Muscle layer of duodenum (tissue), 2 donors: ENCODE data around the gene GRXCR1.

Experiments
- H3K27ac ChIP-seq: one replicate; pipeline ENCODE4 v1.7.0; 2013; ENCODE audit warnings: mild to moderate bottlenecking, low read length
- H3K27me3 ChIP-seq: one replicate; pipeline ENCODE4 v1.7.0; 2013; ENCODE audit warnings: low read depth, mild to moderate bottlenecking, control low read depth, low read length
- H3K36me3 ChIP-seq, 2 donors: one replicate each; pipeline ENCODE4 v1.7.0; 2013; ENCODE audit warnings: low read length in 2 of 2, control low read depth in 1 of 2, mild to moderate bottlenecking in 1 of 2; ENCODE audit not compliant: insufficient read depth in 2 of 2, control insufficient read depth in 1 of 2
- H3K4me1 ChIP-seq, 2 donors: one replicate each; pipeline ENCODE4 v1.7.0; 2013; ENCODE audit warnings: low read length in 2 of 2, mild to moderate bottlenecking in 2 of 2, control low read depth in 1 of 2, moderate library complexity in 1 of 2; ENCODE audit not compliant: insufficient read depth in 2 of 2, control insufficient read depth in 1 of 2
- H3K4me3 ChIP-seq, 2 donors: one replicate each; pipeline ENCODE4 v1.7.0; 2013; ENCODE audit warnings: low read length in 2 of 2, low read depth in 1 of 2, mild to moderate bottlenecking in 1 of 2
- H3K9me3 ChIP-seq, 2 donors: one replicate each; pipeline ENCODE4 v1.7.0; 2013; ENCODE audit warnings: low read length in 2 of 2, control low read depth in 1 of 2, mild to moderate bottlenecking in 1 of 2; ENCODE audit not compliant: control insufficient read depth in 1 of 2
- donor health status: healthy.

The GRXCR1 gene

GRCh38 chr4:42892413-42892812, at the start of gene GRXCR1:
Gene GRXCR1 (plus strand): TSS chr4:42892713. CDS start chr4:42893267, 554 bp downstream.
- no peaks in the 10 kb centered on the region for H3K9me3 ChIP-seq
- no peak within 1 kb of the TSS for H3K4me3 ChIP-seq
- H3K36me3 ChIP-seq: no peaks in the 10 kb centered on the region
- H3K27ac ChIP-seq: no peak within 1 kb of the TSS
- no peaks in the 10 kb centered on the region for H3K27me3 ChIP-seq
- H3K4me1 ChIP-seq: no peaks in the 10 kb centered on the region

GRCh38 chr4:42843694-42844093, 48.8 kb upstream of the GRXCR1 start:
- peaks cover 0 to 3% of the 10 kb centered on the region in 2 donors for H3K9me3 ChIP-seq
- no peak overlapping the region for H3K27ac ChIP-seq
- H3K27me3 ChIP-seq: no peaks in the 10 kb centered on the region
- H3K4me1 ChIP-seq: no peaks in the 10 kb centered on the region
- no peak overlapping the region for H3K4me3 ChIP-seq
- H3K36me3 ChIP-seq: no peaks in the 10 kb centered on the region

GRCh38 chr4:42844422-42845070, 48.0 kb upstream of the GRXCR1 start:
- H3K9me3 ChIP-seq: peaks cover 0 to 3% of the 10 kb centered on the region in 2 donors
- no peaks in the 10 kb centered on the region for H3K27me3 ChIP-seq
- H3K4me1 ChIP-seq: no peaks in the 10 kb centered on the region
- H3K4me3 ChIP-seq: no peak overlapping the region
- H3K36me3 ChIP-seq: no peaks in the 10 kb centered on the region
- H3K27ac ChIP-seq: no peak overlapping the region

GRCh38 chr4:42845586-42845985, 46.9 kb upstream of the GRXCR1 start:
- H3K36me3 ChIP-seq: no peaks in the 10 kb centered on the region
- H3K9me3 ChIP-seq: peaks cover 0 to 8% of the 10 kb centered on the region in 2 donors
- no peak overlapping the region for H3K27ac ChIP-seq

GRCh38 chr4:42855779-42856178, 36.7 kb upstream of the GRXCR1 start:
- H3K27me3 ChIP-seq: no peaks in the 10 kb centered on the region

More at GRCh38 chr4:42845586-42845985, 46.9 kb upstream of the GRXCR1 start:
- Histone ChIP-seq H3K4me3 (no peak overlapping the region), H3K27me3 (no peaks in the 10 kb centered on the region), H3K4me1 (no peaks in the 10 kb centered on the region)

GRCh38 chr4:42865572-42866189, 26.8 kb upstream of the GRXCR1 start:
- H3K36me3 ChIP-seq: no peaks in the 10 kb centered on the region
- H3K4me3 ChIP-seq: no peak overlapping the region
- no peaks in the 10 kb centered on the region for H3K4me1 ChIP-seq
- H3K9me3 ChIP-seq: no peaks in the 10 kb centered on the region
- H3K27me3 ChIP-seq: no peaks in the 10 kb centered on the region
- H3K27ac ChIP-seq: no peak overlapping the region

More at GRCh38 chr4:42855779-42856178, 36.7 kb upstream of the GRXCR1 start:
- Histone ChIP-seq H3K36me3 (no peaks in the 10 kb centered on the region), H3K27ac (no peak overlapping the region), H3K4me1 (no peaks in the 10 kb centered on the region), H3K9me3 (no peaks in the 10 kb centered on the region), H3K4me3 (no peak overlapping the region)

- Histone ChIP-seq H3K27me3 (no peaks in the 10 kb centered on the region), H3K4me3 (no peak overlapping the region), H3K27ac (no peak overlapping the region), H3K9me3 (no peaks in the 10 kb centered on the region), H3K36me3 (no peaks in the 10 kb centered on the region), H3K4me1 (peaks cover 0 to 2% of the 10 kb centered on the region in 2 donors)
Observed at GRCh38 chr4:42871261-42871660, 21.3 kb upstream of the GRXCR1 start.

- Histone ChIP-seq H3K4me1 (peaks cover 0 to 2% of the 10 kb centered on the region in 2 donors), H3K4me3 (no peak overlapping the region), H3K27ac (no peak overlapping the region), H3K27me3 (no peaks in the 10 kb centered on the region), H3K36me3 (no peaks in the 10 kb centered on the region), H3K9me3 (no peaks in the 10 kb centered on the region)
Observed at GRCh38 chr4:42871671-42872290, 20.7 kb upstream of the GRXCR1 start.

- Histone ChIP-seq H3K4me3 (no peak overlapping the region), H3K9me3 (no peaks in the 10 kb centered on the region), H3K36me3 (no peaks in the 10 kb centered on the region), H3K27ac (no peak overlapping the region), H3K4me1 (no peaks in the 10 kb centered on the region), H3K27me3 (no peaks in the 10 kb centered on the region)
Observed at GRCh38 chr4:42878863-42879262, 13.7 kb upstream of the GRXCR1 start.

GRCh38 chr4:42881253-42881652, 11.3 kb upstream of the GRXCR1 start:
- Histone ChIP-seq H3K4me3 (no peak overlapping the region), H3K27ac (no peak overlapping the region), H3K27me3 (no peaks in the 10 kb centered on the region), H3K9me3 (peaks cover 0 to 5% of the 10 kb centered on the region in 2 donors), H3K36me3 (no peaks in the 10 kb centered on the region), H3K4me1 (no peaks in the 10 kb centered on the region)

- Histone ChIP-seq H3K27me3 (no peaks in the 10 kb centered on the region), H3K36me3 (no peaks in the 10 kb centered on the region), H3K4me1 (no peaks in the 10 kb centered on the region), H3K9me3 (no peaks in the 10 kb centered on the region), H3K4me3 (no peak overlapping the region), H3K27ac (no peak overlapping the region)
Observed at GRCh38 chr4:42891644-42892043, 869 bp upstream of the GRXCR1 start.
